Osteoblast (primary cell): ENCODE measurements around the gene FSHR. TPM values are rescaled to one million over a fixed set of nuclear protein-coding genes. Genes with fewer than 3 reads are reported as not detected.

ENCODE experiments used
- DNase-seq: peaks from one replicate; pipeline ENCODE4 v3.0.0; 2011; ENCODE audit warnings: low spot score, mixed read lengths; ENCODE audit not compliant: insufficient read length; ENCODE audit errors: missing footprints
- H2AFZ ChIP-seq: 2 replicates; pipeline ENCODE4 v1.6.0; 2011; ENCODE audit warnings: mild to moderate bottlenecking, low read length
- H3K27ac ChIP-seq: 2 replicates; pipeline ENCODE4 v1.5.1; 2011; ENCODE audit warnings: mild to moderate bottlenecking, low read depth, low read length, moderate library complexity
- H3K27me3 ChIP-seq: 2 replicates; pipeline ENCODE4 v1.6.0; 2012; ENCODE audit warnings: mild to moderate bottlenecking, control low read depth, inconsistent platforms, low read length, moderate library complexity; ENCODE audit not compliant: insufficient read depth
- H3K36me3 ChIP-seq: 2 replicates; pipeline ENCODE4 v1.5.1; 2011; ENCODE audit warnings: mild to moderate bottlenecking, low read length, control low read depth, moderate library complexity; ENCODE audit not compliant: insufficient read depth
- H3K4me1 ChIP-seq: 2 replicates; pipeline ENCODE4 v1.5.1; 2011; ENCODE audit warnings: mild to moderate bottlenecking, low read length, control low read depth, moderate library complexity; ENCODE audit not compliant: insufficient read depth
- H3K4me2 ChIP-seq: 2 replicates; pipeline ENCODE4 v1.6.0; 2011; ENCODE audit warnings: mild to moderate bottlenecking, low read length; ENCODE audit not compliant: insufficient read depth
- H3K4me3 ChIP-seq: fragments of 200-600 bp; sonication (generic); 3 replicates; pipeline ENCODE4 v1.5.1; 2012; ENCODE audit warnings: mild to moderate bottlenecking, low read length, inconsistent platforms; ENCODE audit not compliant: insufficient read depth
- H3K79me2 ChIP-seq: 2 replicates; pipeline ENCODE4 v1.6.0; 2012; ENCODE audit warnings: mild to moderate bottlenecking, low read length, control low read depth, inconsistent platforms; ENCODE audit not compliant: insufficient read depth
- H3K9me3 ChIP-seq: 2 replicates; pipeline ENCODE4 v1.5.1; 2011; ENCODE audit warnings: low read depth, low read length, control low read depth
- H4K20me1 ChIP-seq: 2 replicates; pipeline ENCODE4 v1.6.0; 2012; ENCODE audit warnings: mild to moderate bottlenecking, low read length, control low read depth; ENCODE audit not compliant: insufficient read depth
- total RNA-seq: library from RNA; depleted of rRNA; stranded (reverse); fragments of >200 nt; gene quantifications from 2 replicates; pipeline ENCODE4 v1.2.3, GENCODE V29; 2012
- TF ChIP-seq, protein P1 (sequence below): IDR thresholded peaks from 2 replicates; pipeline ENCODE4 v1.5.1; 2011; ENCODE audit warnings: mild to moderate bottlenecking, low read depth, low read length, moderate library complexity; ENCODE audit errors: extremely low read depth

FSHR gene
- total RNA-seq, 1 donor, result 0.36 TPM

GRCh38 chr2:49035481-49035880 lies 118.8 kb downstream of the FSHR start:
- H3K9me3 ChIP-seq, result no peaks in the 10 kb centered on the region
- H3K79me2 ChIP-seq, result no peaks in the 10 kb centered on the region
- H3K4me1 ChIP-seq, result no peaks in the 10 kb centered on the region
- no peak overlapping the region for H3K4me2 ChIP-seq
- H3K4me3 ChIP-seq, result no peak overlapping the region
- H2AFZ ChIP-seq, result no peak overlapping the region
- H3K27ac ChIP-seq, result no peak overlapping the region
- H3K36me3 ChIP-seq, result no peaks in the 10 kb centered on the region
- H3K27me3 ChIP-seq, result no peaks in the 10 kb centered on the region
- DNase-seq, result no peak
- TF ChIP-seq, protein P1, sequence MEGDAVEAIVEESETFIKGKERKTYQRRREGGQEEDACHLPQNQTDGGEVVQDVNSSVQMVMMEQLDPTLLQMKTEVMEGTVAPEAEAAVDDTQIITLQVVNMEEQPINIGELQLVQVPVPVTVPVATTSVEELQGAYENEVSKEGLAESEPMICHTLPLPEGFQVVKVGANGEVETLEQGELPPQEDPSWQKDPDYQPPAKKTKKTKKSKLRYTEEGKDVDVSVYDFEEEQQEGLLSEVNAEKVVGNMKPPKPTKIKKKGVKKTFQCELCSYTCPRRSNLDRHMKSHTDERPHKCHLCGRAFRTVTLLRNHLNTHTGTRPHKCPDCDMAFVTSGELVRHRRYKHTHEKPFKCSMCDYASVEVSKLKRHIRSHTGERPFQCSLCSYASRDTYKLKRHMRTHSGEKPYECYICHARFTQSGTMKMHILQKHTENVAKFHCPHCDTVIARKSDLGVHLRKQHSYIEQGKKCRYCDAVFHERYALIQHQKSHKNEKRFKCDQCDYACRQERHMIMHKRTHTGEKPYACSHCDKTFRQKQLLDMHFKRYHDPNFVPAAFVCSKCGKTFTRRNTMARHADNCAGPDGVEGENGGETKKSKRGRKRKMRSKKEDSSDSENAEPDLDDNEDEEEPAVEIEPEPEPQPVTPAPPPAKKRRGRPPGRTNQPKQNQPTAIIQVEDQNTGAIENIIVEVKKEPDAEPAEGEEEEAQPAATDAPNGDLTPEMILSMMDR, result no peak
- H4K20me1 ChIP-seq, result no peaks in the 10 kb centered on the region

- no peaks in the 10 kb centered on the region for H3K4me1 ChIP-seq
- no peak overlapping the region for H2AFZ ChIP-seq
- H4K20me1 ChIP-seq, result no peaks in the 10 kb centered on the region
- no peaks in the 10 kb centered on the region for H3K9me3 ChIP-seq
- no peak for DNase-seq
- no peaks in the 10 kb centered on the region for H3K36me3 ChIP-seq
- no peaks in the 10 kb centered on the region for H3K27me3 ChIP-seq
- H3K4me2 ChIP-seq, result no peak overlapping the region
- no peak overlapping the region for H3K4me3 ChIP-seq
- no peak overlapping the region for H3K27ac ChIP-seq
- H3K79me2 ChIP-seq, result no peaks in the 10 kb centered on the region
- TF ChIP-seq, protein P1, result no peak
Observed at GRCh38 chr2:49033394-49034185, 120.7 kb downstream of the FSHR start.

GRCh38 chr2:49032936-49033335 lies 121.4 kb downstream of the FSHR start:
- H3K9me3 ChIP-seq, result no peaks in the 10 kb centered on the region
- no peaks in the 10 kb centered on the region for H3K36me3 ChIP-seq
- H3K79me2 ChIP-seq, result no peaks in the 10 kb centered on the region
- no peaks in the 10 kb centered on the region for H4K20me1 ChIP-seq
- H3K4me2 ChIP-seq, result no peak overlapping the region
- no peak overlapping the region for H3K4me3 ChIP-seq
- no peaks in the 10 kb centered on the region for H3K4me1 ChIP-seq
- H3K27ac ChIP-seq, result no peak overlapping the region
- no peak for DNase-seq
- TF ChIP-seq, protein P1, result no peak
- no peak overlapping the region for H2AFZ ChIP-seq
- H3K27me3 ChIP-seq, result no peaks in the 10 kb centered on the region

DNA sequence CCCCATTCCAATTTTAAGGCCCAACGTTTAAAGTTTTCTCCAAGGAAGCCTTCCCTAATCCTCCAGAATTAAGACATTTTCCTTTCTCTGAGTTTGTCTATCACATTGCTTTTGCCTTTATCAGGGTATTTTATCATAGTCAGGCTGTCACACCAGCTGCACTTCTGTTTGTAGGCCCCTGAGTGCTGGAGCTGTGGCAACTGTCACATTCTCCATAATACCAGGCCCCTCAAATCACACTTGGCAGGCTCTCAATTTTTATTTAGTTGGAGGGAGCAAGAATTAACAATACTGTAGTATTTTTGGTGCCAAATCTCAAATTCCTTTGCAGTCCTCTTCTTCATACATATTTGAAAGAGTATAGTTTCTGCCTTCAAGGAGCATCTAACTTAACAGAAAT lies 122.2 kb downstream of the FSHR start:
- peak; percentile 66 for DNase-seq
- no peaks in the 10 kb centered on the region for H3K36me3 ChIP-seq
- no peaks in the 10 kb centered on the region for H4K20me1 ChIP-seq
- no peaks in the 10 kb centered on the region for H3K9me3 ChIP-seq
- TF ChIP-seq, protein P1, result no peak
- H2AFZ ChIP-seq, result no peak overlapping the region
- no peaks in the 10 kb centered on the region for H3K27me3 ChIP-seq
- H3K4me1 ChIP-seq, result no peaks in the 10 kb centered on the region
- H3K27ac ChIP-seq, result no peak overlapping the region
- no peaks in the 10 kb centered on the region for H3K79me2 ChIP-seq
- no peak overlapping the region for H3K4me3 ChIP-seq
- no peak overlapping the region for H3K4me2 ChIP-seq
